Activated CD8-positive, alpha-beta T cell treated with anti-CD3 and anti-CD28 coated beads for 36 hours (primary cell): ENCODE measurements around the gene RANBP10. TPM values are rescaled to one million over a fixed set of nuclear protein-coding genes. Genes with fewer than 3 reads are reported as not detected.
A peak's percentile ranks its signal among the peaks of the same experiment; 100 is the strongest.

Experiments
- ATAC-seq: fragments of 200-7000 bp; cut with Tn5 transposase; one replicate; pipeline ENCODE4 v1.10.0; 2021; ENCODE audit warnings: mild to moderate bottlenecking, moderate library complexity
- CTCF ChIA-PET: fragments of 350-600 bp; sonication (Branson Sonifier 250); formaldehyde crosslinking; loops from one replicate; lab custom pipeline; 2021; ENCODE audit warnings: antibody characterized with exemption; lab: Charles Lee
- POLR2A ChIA-PET: fragments of 350-600 bp; sonication (Branson Sonifier 250); formaldehyde crosslinking; loops from one replicate; lab custom pipeline; 2021; ENCODE audit warnings: antibody characterized with exemption; lab: Charles Lee
- DNase-seq: peaks from one replicate; pipeline ENCODE4 v3.0.0-alpha.2; 2020
- H3K27ac Mint-ChIP-seq: one replicate; pipeline ENCODE4 v1.8.0; 2021; ENCODE audit warnings: mild to moderate bottlenecking, mixed read lengths
- H3K27me3 Mint-ChIP-seq: one replicate; pipeline ENCODE4 v1.8.0; 2021; ENCODE audit warnings: mixed read lengths
- H3K36me3 Mint-ChIP-seq: one replicate; pipeline ENCODE4 v1.8.0; 2021; ENCODE audit warnings: low read depth, mixed read lengths
- H3K4me1 Mint-ChIP-seq: one replicate; pipeline ENCODE4 v1.8.0; 2021; ENCODE audit warnings: low read depth, mixed read lengths
- H3K4me3 Mint-ChIP-seq: one replicate; pipeline ENCODE4 v1.8.0; 2021; ENCODE audit warnings: mild to moderate bottlenecking, moderate library complexity, mixed read lengths
- H3K9me3 Mint-ChIP-seq: one replicate; pipeline ENCODE4 v1.8.0; 2021; ENCODE audit warnings: mixed read lengths
- CTCF ChIP-seq: fragments of 200-600 bp; IDR thresholded peaks from one replicate; pipeline ENCODE4 v1.8.0; 2022; ENCODE audit warnings: antibody characterized with exemption, mild to moderate bottlenecking
- intact Hi-C: fragments of 100-400 bp; cut with micrococcal nuclease; formaldehyde crosslinking; loops from one replicate; pipeline ENCODE4 v1.10.0; 2022
- total RNA-seq, 2 experiments: library from RNA; stranded (reverse); gene quantifications; one replicate each; pipeline ENCODE4 v1.2.3, GENCODE V29; 2021

Gene RANBP10
- total RNA-seq, 2 experiments from 2014 or later = 15.9 to 18.9 TPM

- H3K4me1 Mint-ChIP-seq = peaks cover 39% of the 10 kb centered on the region
- ChIA-PET POLR2A (interaction anchor here (0.7 to 3.9 kb wide), 8 partner anchors 10 to 271 kb away, joined by 3 to 22 read pairs (median 6); partner anchors contain the start of gene NRN1L), CTCF (interaction anchor here (0.9 to 2.1 kb wide), 3 partner anchors 31 to 326 kb away, joined by 3 to 14 read pairs (median 5); no protein-coding TSS in a partner anchor)
- DNase-seq = peak; percentile 69
- no peaks in the 10 kb centered on the region for H3K27me3 Mint-ChIP-seq
- peak; percentile 46 for ATAC-seq
- H3K36me3 Mint-ChIP-seq = peaks cover 28% of the 10 kb centered on the region
- H3K4me3 Mint-ChIP-seq = peak within 1 kb of the TSS; percentile 93
- intact Hi-C loops = no loop called here
- no peak for TF ChIP-seq CTCF
- H3K9me3 Mint-ChIP-seq = no peaks in the 10 kb centered on the region
- H3K27ac Mint-ChIP-seq = peak within 1 kb of the TSS; percentile 94
Measured at GRCh38 chr16:67847064-67847861, 40.9 kb upstream of the RANBP10 start, which contains the start of gene CENPT. CENPT (minus strand) TSS chr16:67847693; CDS start chr16:67833859, 13,834 bp downstream.

GRCh38 chr16:67846320-67847063 is 40.1 kb upstream of the RANBP10 start, which contains the start of gene NUTF2:
NUTF2 (plus strand) TSS chr16:67846933; CDS start chr16:67865131, 18,198 bp downstream.
- H3K27ac Mint-ChIP-seq = peak within 1 kb of the TSS; percentile 94
- H3K9me3 Mint-ChIP-seq = no peaks in the 10 kb centered on the region
- ChIA-PET CTCF (interaction anchor here (0.8 to 4.1 kb wide), 5 partner anchors 9 to 325 kb away, joined by 3 to 30 read pairs (median 5); partner anchors contain the start of gene NRN1L), POLR2A (interaction anchor here (0.6 to 3.9 kb wide), 9 partner anchors 9 to 365 kb away, joined by 3 to 22 read pairs (median 3); partner anchors contain the start of gene ATP6V0D1)
- ATAC-seq = peak; percentile 71
- H3K36me3 Mint-ChIP-seq = peaks cover 28% of the 10 kb centered on the region
- H3K27me3 Mint-ChIP-seq = no peaks in the 10 kb centered on the region
- peak; percentile 97 for DNase-seq
- peaks cover 41% of the 10 kb centered on the region for H3K4me1 Mint-ChIP-seq
- intact Hi-C loops = no loop called here
- TF ChIP-seq CTCF = no peak
- peak within 1 kb of the TSS; percentile 93 for H3K4me3 Mint-ChIP-seq

GRCh38 chr16:67846063-67846319 is 39.6 kb upstream of the RANBP10 start:
- H3K27me3 Mint-ChIP-seq = no peaks in the 10 kb centered on the region
- POLR2A ChIA-PET = interaction anchor here (0.6 to 3.9 kb wide), 8 partner anchors 9 to 365 kb away, joined by 3 to 22 read pairs (median 3); partner anchors contain the start of gene ATP6V0D1
- ATAC-seq (no peak), DNase-seq (no peak)
- CTCF ChIA-PET = interaction anchor here (0.8 to 4.1 kb wide), 4 partner anchors 10 to 38 kb away, joined by 3 to 30 read pairs (median 5); partner anchors contain the start of gene NRN1L
- intact Hi-C loops = no loop called here
- peak overlapping the region; percentile 94 for H3K27ac Mint-ChIP-seq
- no peaks in the 10 kb centered on the region for H3K9me3 Mint-ChIP-seq
- peak overlapping the region; percentile 93 for H3K4me3 Mint-ChIP-seq
- TF ChIP-seq CTCF = no peak
- peaks cover 28% of the 10 kb centered on the region for H3K36me3 Mint-ChIP-seq
- H3K4me1 Mint-ChIP-seq = peaks cover 42% of the 10 kb centered on the region

- intact Hi-C loops = no loop called here
- Mint-ChIP-seq H3K27ac (peak overlapping the region; percentile 94), H3K36me3 (peaks cover 28% of the 10 kb centered on the region), H3K4me3 (peak overlapping the region; percentile 93), H3K4me1 (peaks cover 42% of the 10 kb centered on the region), H3K27me3 (no peaks in the 10 kb centered on the region), H3K9me3 (no peaks in the 10 kb centered on the region)
- CTCF ChIA-PET = interaction anchor here (0.8 to 4.1 kb wide), 9 partner anchors 8 to 96 kb away, joined by 3 to 30 read pairs (median 5); partner anchors contain the start of genes NRN1L, RANBP10 and TSNAXIP1
- ATAC-seq (no peak), DNase-seq (peak; percentile 13)
- TF ChIP-seq CTCF = no peak
- POLR2A ChIA-PET = interaction anchor here (0.6 to 3.9 kb wide), 8 partner anchors 10 to 364 kb away, joined by 3 to 22 read pairs (median 4); partner anchors contain the start of gene ATP6V0D1
Measured at GRCh38 chr16:67845291-67846062, 39.1 kb upstream of the RANBP10 start.
